ENCODE results near the gene TAB2.

The TAB2 gene

GRCh38 chr6:149317644-149318571, at the start of gene TAB2:
TAB2 (plus strand) TSS chr6:149317712; CDS start chr6:149369998, 52,286 bp downstream.
- peak; percentile 24 for DNase-seq

- no peak for DNase-seq
Observed at GRCh38 chr6:149268146-149268545, 49.4 kb upstream of the TAB2 start.

- no peak for DNase-seq
Observed at GRCh38 chr6:149268768-149269167, 48.7 kb upstream of the TAB2 start.

GRCh38 chr6:149270616-149271015, 46.9 kb upstream of the TAB2 start:
- DNase-seq = no peak

- DNase-seq = no peak
Observed at GRCh38 chr6:149271348-149272340, 45.9 kb upstream of the TAB2 start.

GRCh38 chr6:149273318-149273717, 44.2 kb upstream of the TAB2 start:
- no peak for DNase-seq

GRCh38 chr6:149275621-149276020, 41.9 kb upstream of the TAB2 start:
- no peak for DNase-seq

GRCh38 chr6:149277621-149278020, 39.9 kb upstream of the TAB2 start:
- DNase-seq = no peak

- DNase-seq = no peak
Observed at GRCh38 chr6:149278997-149279396, 38.5 kb upstream of the TAB2 start.

GRCh38 chr6:149284904-149285303, 32.6 kb upstream of the TAB2 start:
- DNase-seq = no peak

GRCh38 chr6:149285626-149286025, 31.9 kb upstream of the TAB2 start:
- DNase-seq = no peak

- no peak for DNase-seq
Observed at GRCh38 chr6:149286905-149287304, 30.6 kb upstream of the TAB2 start.

- no peak for DNase-seq
Observed at GRCh38 chr6:149289192-149289781, 28.2 kb upstream of the TAB2 start.

GRCh38 chr6:149289966-149290365, 27.5 kb upstream of the TAB2 start:
- no peak for DNase-seq

- DNase-seq = no peak
Observed at GRCh38 chr6:149293244-149293643, 24.3 kb upstream of the TAB2 start.

- no peak for DNase-seq
Observed at GRCh38 chr6:149300563-149300962, 16.9 kb upstream of the TAB2 start.

GRCh38 chr6:149302723-149303122, 14.8 kb upstream of the TAB2 start:
- DNase-seq = no peak

GRCh38 chr6:149303468-149303867, 14.0 kb upstream of the TAB2 start:
- no peak for DNase-seq

- no peak for DNase-seq
Observed at GRCh38 chr6:149305372-149305771, 12.1 kb upstream of the TAB2 start.

- no peak for DNase-seq
Observed at GRCh38 chr6:149306967-149307366, 10.5 kb upstream of the TAB2 start.

GRCh38 chr6:149311293-149311692, 6.2 kb upstream of the TAB2 start:
- no peak for DNase-seq

GRCh38 chr6:149311766-149312165, 5.7 kb upstream of the TAB2 start:
- DNase-seq = no peak

- no peak for DNase-seq
Observed at GRCh38 chr6:149313070-149313469, 4.4 kb upstream of the TAB2 start.
